RWPE2 (cell line): ENCODE data around the gene TCF7.

ENCODE experiments used
- ATAC-seq: fragments of 200-7000 bp; cut with Tn5 transposase; 3 replicates; pipeline ENCODE4 v1.9.1; 2021; ENCODE audit warnings: low read depth
- DNase-seq: peaks from one replicate; pipeline ENCODE4 v3.0.0-alpha.2; 2020; ENCODE audit warnings: low spot score
- H3K27ac ChIP-seq: fragments of 450-650 bp; 2 replicates; pipeline ENCODE4 v1.5.1; 2017; ENCODE audit warnings: mild to moderate bottlenecking; ENCODE audit not compliant: poor library complexity, severe bottlenecking
- H3K27me3 ChIP-seq: fragments of 250-450 bp; sonication (Bioruptor Pico); 2 replicates; pipeline ENCODE4 v1.5.1; 2021; ENCODE audit warnings: mild to moderate bottlenecking, moderate library complexity; ENCODE audit not compliant: insufficient read depth, poor library complexity, severe bottlenecking
- H3K36me3 ChIP-seq: fragments of 250-450 bp; sonication (Bioruptor Pico); 2 replicates; pipeline ENCODE4 v1.5.1; 2020; ENCODE audit warnings: low read depth, mild to moderate bottlenecking, moderate library complexity
- H3K4me1 ChIP-seq: fragments of 250-450 bp; sonication (Bioruptor Pico); 2 replicates; pipeline ENCODE4 v1.5.1; 2021; ENCODE audit warnings: mild to moderate bottlenecking, moderate library complexity; ENCODE audit not compliant: insufficient read depth, poor library complexity, severe bottlenecking
- H3K4me3 ChIP-seq: fragments of 250-450 bp; sonication (Bioruptor Pico); 2 replicates; pipeline ENCODE4 v1.5.1; 2021; ENCODE audit warnings: mild to moderate bottlenecking, moderate library complexity; ENCODE audit not compliant: severe bottlenecking
- H3K9me3 ChIP-seq: fragments of 250-450 bp; sonication (Bioruptor Pico); 2 replicates; pipeline ENCODE4 v1.5.1; 2021; ENCODE audit warnings: mild to moderate bottlenecking, moderate library complexity; ENCODE audit not compliant: severe bottlenecking
- TF ChIP-seq, protein P1 (sequence below): fragments of 450-650 bp; IDR thresholded peaks from one replicate; pipeline ENCODE4 v1.5.1; 2017; ENCODE audit warnings: mild to moderate bottlenecking, moderate library complexity; ENCODE audit not compliant: poor library complexity, severe bottlenecking

Gene TCF7

DNA sequence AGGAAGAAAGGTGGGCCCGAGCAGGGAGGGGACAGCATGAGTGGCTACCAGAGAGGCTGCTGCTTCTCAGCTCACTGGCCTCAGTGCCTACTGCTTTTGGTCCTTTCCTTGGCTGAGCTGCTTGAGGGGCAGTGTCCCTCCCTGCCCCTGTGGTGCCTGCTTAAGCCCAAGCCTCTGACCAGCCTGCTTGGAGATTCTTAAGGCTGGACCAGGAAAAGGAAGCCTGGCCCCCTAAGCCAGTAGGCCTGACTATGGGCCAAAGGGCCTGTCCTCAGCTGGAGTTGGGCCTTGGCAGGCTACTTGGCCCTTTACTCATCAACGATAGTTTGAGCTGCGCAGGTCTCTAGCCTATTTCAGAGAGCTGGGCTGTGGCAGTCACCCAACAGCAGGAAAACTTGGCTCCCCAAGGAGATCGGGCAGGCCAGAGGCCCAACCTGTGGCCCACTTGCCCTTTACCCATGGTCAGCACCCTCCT lies 24.9 kb downstream of the TCF7 start:
- TF ChIP-seq, protein P1, sequence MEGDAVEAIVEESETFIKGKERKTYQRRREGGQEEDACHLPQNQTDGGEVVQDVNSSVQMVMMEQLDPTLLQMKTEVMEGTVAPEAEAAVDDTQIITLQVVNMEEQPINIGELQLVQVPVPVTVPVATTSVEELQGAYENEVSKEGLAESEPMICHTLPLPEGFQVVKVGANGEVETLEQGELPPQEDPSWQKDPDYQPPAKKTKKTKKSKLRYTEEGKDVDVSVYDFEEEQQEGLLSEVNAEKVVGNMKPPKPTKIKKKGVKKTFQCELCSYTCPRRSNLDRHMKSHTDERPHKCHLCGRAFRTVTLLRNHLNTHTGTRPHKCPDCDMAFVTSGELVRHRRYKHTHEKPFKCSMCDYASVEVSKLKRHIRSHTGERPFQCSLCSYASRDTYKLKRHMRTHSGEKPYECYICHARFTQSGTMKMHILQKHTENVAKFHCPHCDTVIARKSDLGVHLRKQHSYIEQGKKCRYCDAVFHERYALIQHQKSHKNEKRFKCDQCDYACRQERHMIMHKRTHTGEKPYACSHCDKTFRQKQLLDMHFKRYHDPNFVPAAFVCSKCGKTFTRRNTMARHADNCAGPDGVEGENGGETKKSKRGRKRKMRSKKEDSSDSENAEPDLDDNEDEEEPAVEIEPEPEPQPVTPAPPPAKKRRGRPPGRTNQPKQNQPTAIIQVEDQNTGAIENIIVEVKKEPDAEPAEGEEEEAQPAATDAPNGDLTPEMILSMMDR: no peak
- Histone ChIP-seq H3K36me3 (peaks cover 34% of the 10 kb centered on the region), H3K9me3 (no peaks in the 10 kb centered on the region), H3K4me1 (peaks cover 14% of the 10 kb centered on the region), H3K4me3 (no peak overlapping the region), H3K27me3 (no peaks in the 10 kb centered on the region), H3K27ac (no peak overlapping the region)
- DNase-seq (no peak), ATAC-seq (no peak)

DNA sequence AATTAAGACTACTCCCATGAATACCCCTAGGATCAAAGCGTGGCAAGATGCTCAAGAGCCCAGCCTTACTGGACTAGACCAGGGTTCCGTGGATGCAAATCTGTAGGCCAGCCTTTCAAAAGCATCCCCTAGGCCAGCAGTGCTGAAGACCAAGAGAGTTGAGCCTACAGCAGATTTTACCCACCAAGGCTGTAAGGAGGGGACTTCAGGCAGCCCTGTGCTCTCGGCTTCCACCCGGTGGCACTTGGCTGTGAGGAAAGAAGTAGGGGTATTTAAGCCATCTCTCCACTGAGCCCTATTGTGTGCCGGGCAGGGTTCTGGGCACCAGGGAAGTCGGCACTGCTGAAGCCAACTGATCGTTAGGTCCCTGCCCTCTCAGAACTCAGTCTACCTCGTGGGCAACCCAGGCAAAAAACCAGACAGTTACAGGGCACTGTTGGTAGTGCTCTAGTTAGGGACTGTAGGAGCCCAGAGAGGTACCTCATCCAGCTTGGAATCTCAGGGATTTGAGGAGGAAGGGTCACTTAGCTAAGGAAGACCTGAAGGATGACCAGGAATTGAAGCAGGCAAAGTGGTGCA lies 25.5 kb downstream of the TCF7 start:
- H3K27ac ChIP-seq: no peak overlapping the region
- ATAC-seq: no peak
- peaks cover 14% of the 10 kb centered on the region for H3K4me1 ChIP-seq
- TF ChIP-seq, protein P1: no peak
- peaks cover 34% of the 10 kb centered on the region for H3K36me3 ChIP-seq
- no peak for DNase-seq
- H3K4me3 ChIP-seq: no peak overlapping the region
- H3K27me3 ChIP-seq: no peaks in the 10 kb centered on the region
- no peaks in the 10 kb centered on the region for H3K9me3 ChIP-seq

DNA sequence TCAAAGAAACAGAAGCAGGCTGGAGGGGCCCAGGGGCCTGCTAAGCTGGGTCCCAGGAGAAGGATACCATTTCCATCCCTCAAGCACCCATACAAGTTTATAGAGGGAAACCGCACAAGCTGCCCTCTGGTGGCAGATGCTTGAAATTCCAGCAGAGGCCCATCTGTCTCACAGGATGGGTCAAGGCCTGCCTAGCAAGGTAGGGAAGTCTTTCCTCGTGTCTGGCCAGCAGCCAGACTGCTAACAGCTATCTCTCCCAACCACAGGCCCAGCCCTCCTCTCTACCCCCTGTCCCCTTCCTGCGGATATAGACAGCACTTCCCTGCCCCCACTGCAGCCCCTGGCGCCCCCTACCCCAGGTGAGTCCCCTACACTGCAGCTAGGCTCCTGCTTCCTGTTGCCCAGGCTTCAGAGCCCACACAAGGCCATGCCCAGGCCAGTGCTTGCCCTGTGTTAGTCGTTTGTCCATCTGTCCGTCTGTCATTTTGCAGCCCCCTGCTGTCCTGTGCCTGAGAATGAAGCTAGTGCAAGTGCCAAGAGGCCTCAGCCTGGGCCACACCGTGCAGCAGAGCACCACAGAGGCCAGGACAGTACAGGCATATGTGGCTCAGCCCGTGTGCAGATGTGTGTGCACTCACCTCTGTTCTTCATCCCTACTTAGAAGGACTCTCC lies 26.2 kb downstream of the TCF7 start:
- H3K4me1 ChIP-seq: peaks cover 14% of the 10 kb centered on the region
- peaks cover 39% of the 10 kb centered on the region for H3K36me3 ChIP-seq
- no peaks in the 10 kb centered on the region for H3K9me3 ChIP-seq
- DNase-seq: peak; percentile 88
- TF ChIP-seq, protein P1: peak; percentile 94
- H3K27ac ChIP-seq: peak overlapping the region; percentile 7
- no peak overlapping the region for H3K4me3 ChIP-seq
- peak; percentile 80 for ATAC-seq
- no peaks in the 10 kb centered on the region for H3K27me3 ChIP-seq

DNA sequence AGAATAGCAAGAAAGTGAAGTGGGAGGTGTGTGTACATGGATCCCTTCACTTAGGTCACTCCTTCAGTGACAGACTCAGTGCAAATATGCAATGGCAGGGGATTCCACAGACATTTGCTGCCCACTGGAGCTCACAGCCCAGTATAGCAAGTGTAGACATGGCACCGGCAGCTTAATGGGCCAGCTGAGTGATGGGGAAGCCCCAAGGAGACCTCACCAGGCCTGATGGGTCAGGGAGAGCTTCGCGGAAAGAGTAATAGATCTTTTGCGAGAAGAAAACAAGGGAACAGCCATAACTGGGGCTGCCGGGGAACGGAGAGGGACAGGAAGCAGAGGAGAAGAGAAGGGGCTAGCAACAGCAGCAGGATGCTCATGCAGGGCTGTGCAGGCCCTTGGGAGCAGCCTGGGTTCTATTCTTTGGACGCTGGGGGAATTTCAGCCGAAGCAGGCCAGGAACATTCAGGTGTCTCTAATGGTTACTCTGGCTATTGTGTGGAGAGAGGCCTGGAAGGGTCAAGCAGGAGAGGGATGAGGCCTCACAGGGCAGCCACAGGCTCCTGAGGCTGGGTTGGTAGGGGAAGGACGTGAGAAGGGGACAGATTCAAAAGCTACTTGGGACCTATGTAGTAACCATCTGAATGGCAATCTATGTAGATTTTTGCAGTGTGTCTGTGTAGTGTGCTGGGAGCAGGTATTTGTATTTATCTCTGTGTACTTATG lies 27.0 kb downstream of the TCF7 start:
- H3K4me1 ChIP-seq: peaks cover 14% of the 10 kb centered on the region
- H3K27me3 ChIP-seq: no peaks in the 10 kb centered on the region
- ATAC-seq (no peak; the same call in 2 of the 3 replicates), DNase-seq (no peak)
- H3K9me3 ChIP-seq: no peaks in the 10 kb centered on the region
- TF ChIP-seq, protein P1: no peak
- H3K36me3 ChIP-seq: peaks cover 45% of the 10 kb centered on the region
- H3K27ac ChIP-seq: peak overlapping the region; percentile 7
- H3K4me3 ChIP-seq: no peak overlapping the region
